ENCODE results near the gene MYO5B.

MYO5B gene

GRCh38 chr18:49994410-49994809 is 200.5 kb downstream of the MYO5B start:
- no peak overlapping the region for H3K4me3 ChIP-seq (ENCODE audit: low read depth, low read length)
- TF ChIP-seq, protein P1, sequence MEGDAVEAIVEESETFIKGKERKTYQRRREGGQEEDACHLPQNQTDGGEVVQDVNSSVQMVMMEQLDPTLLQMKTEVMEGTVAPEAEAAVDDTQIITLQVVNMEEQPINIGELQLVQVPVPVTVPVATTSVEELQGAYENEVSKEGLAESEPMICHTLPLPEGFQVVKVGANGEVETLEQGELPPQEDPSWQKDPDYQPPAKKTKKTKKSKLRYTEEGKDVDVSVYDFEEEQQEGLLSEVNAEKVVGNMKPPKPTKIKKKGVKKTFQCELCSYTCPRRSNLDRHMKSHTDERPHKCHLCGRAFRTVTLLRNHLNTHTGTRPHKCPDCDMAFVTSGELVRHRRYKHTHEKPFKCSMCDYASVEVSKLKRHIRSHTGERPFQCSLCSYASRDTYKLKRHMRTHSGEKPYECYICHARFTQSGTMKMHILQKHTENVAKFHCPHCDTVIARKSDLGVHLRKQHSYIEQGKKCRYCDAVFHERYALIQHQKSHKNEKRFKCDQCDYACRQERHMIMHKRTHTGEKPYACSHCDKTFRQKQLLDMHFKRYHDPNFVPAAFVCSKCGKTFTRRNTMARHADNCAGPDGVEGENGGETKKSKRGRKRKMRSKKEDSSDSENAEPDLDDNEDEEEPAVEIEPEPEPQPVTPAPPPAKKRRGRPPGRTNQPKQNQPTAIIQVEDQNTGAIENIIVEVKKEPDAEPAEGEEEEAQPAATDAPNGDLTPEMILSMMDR (IDR thresholded peaks at IDR 0.05; ENCODE audit: low read depth, low read length), result no peak
- no peaks in the 10 kb centered on the region for H3K27me3 ChIP-seq (ENCODE audit: insufficient read depth, low read depth, severe bottlenecking)

GRCh38 chr18:49993299-49993698 is 201.6 kb downstream of the MYO5B start:
- H3K27me3 ChIP-seq (ENCODE audit: insufficient read depth, low read depth, severe bottlenecking), result no peaks in the 10 kb centered on the region
- TF ChIP-seq, protein P1 (IDR thresholded peaks at IDR 0.05; ENCODE audit: low read depth, low read length), result no peak
- H3K4me3 ChIP-seq (ENCODE audit: low read depth, low read length), result no peak overlapping the region
- no peak overlapping the region for H3K27ac ChIP-seq
- H3K36me3 ChIP-seq, result no peaks in the 10 kb centered on the region
- H3K9me3 ChIP-seq (ENCODE audit: severe bottlenecking), result no peaks in the 10 kb centered on the region
- no peak for DNase-seq

More at GRCh38 chr18:49994410-49994809, 200.5 kb downstream of the MYO5B start:
- no peaks in the 10 kb centered on the region for H3K36me3 ChIP-seq
- H3K27ac ChIP-seq, result no peak overlapping the region
- no peak for DNase-seq
- no peaks in the 10 kb centered on the region for H3K9me3 ChIP-seq (ENCODE audit: severe bottlenecking)

GRCh38 chr18:49988733-49989132 is 206.2 kb downstream of the MYO5B start:
- DNase-seq, result no peak

DNA sequence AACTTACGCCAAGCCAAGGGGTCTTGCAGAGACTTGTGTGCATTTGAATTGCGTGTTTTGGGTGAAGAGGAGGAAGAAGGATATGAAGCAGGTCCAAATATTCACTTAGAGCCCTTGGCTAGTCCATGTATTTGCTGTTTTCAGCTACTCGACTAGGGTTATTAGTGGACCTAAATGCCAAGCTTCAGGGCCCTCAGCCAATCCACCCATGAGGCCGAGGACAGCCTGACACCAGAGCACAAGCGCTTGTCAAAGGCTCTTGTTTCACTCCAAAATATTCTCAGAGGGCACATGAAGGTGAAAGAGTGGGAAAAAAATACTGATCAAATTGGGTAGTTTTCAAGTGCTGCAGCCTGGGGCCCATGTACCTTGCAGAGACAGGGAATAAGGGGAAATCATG is 206.8 kb downstream of the MYO5B start:
- TF ChIP-seq, protein P1 (IDR thresholded peaks at IDR 0.05; ENCODE audit: low read depth, low read length), result no peak
- H3K27me3 ChIP-seq (ENCODE audit: insufficient read depth, low read depth, severe bottlenecking), result no peaks in the 10 kb centered on the region
- no peaks in the 10 kb centered on the region for H3K9me3 ChIP-seq (ENCODE audit: severe bottlenecking)
- H3K4me3 ChIP-seq (ENCODE audit: low read depth, low read length), result no peak overlapping the region
- H3K36me3 ChIP-seq, result no peaks in the 10 kb centered on the region
- DNase-seq, result no peak
- H3K27ac ChIP-seq, result no peak overlapping the region

More at GRCh38 chr18:49988733-49989132, 206.2 kb downstream of the MYO5B start:
- H3K4me3 ChIP-seq (ENCODE audit: low read depth, low read length), result no peak overlapping the region
- TF ChIP-seq, protein P1 (IDR thresholded peaks at IDR 0.05; ENCODE audit: low read depth, low read length), result no peak
- H3K27ac ChIP-seq, result no peak overlapping the region
- H3K27me3 ChIP-seq (ENCODE audit: insufficient read depth, low read depth, severe bottlenecking), result no peaks in the 10 kb centered on the region
- no peaks in the 10 kb centered on the region for H3K9me3 ChIP-seq (ENCODE audit: severe bottlenecking)
- H3K36me3 ChIP-seq, result no peaks in the 10 kb centered on the region

DNA sequence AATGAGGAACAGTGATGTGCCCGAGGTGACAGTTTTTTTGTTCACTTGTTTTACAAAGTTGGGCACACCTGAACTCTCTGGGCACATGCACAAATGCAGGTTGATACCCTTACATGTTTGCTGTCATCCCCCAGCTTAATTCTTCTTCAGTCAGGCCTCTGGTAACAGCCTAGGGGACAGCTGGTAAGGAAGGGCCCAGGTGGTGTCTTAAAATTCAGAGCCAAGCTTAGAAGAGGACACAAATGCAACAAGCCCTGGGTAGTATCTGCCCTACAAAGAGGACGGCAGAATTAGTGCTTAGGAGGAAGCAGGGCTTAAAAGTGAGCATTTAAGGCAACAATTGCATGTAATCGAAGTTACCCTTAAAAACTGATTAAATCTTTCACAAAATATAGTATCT is 209.7 kb downstream of the MYO5B start:
- no peaks in the 10 kb centered on the region for H3K36me3 ChIP-seq
- no peak overlapping the region for H3K27ac ChIP-seq
- H3K9me3 ChIP-seq (ENCODE audit: severe bottlenecking), result no peaks in the 10 kb centered on the region
- TF ChIP-seq, protein P1 (IDR thresholded peaks at IDR 0.05; ENCODE audit: low read depth, low read length), result no peak
- H3K27me3 ChIP-seq (ENCODE audit: insufficient read depth, low read depth, severe bottlenecking), result no peaks in the 10 kb centered on the region
- peak; percentile 39 for DNase-seq
- no peak overlapping the region for H3K4me3 ChIP-seq (ENCODE audit: low read depth, low read length)

- no peaks in the 10 kb centered on the region for H3K9me3 ChIP-seq (ENCODE audit: severe bottlenecking)
- H3K36me3 ChIP-seq, result no peaks in the 10 kb centered on the region
- no peak for DNase-seq
- H3K27ac ChIP-seq, result no peak overlapping the region
- H3K27me3 ChIP-seq (ENCODE audit: insufficient read depth, low read depth, severe bottlenecking), result no peaks in the 10 kb centered on the region
- TF ChIP-seq, protein P1 (IDR thresholded peaks at IDR 0.05; ENCODE audit: low read depth, low read length), result no peak
- no peak overlapping the region for H3K4me3 ChIP-seq (ENCODE audit: low read depth, low read length)
Observed at GRCh38 chr18:49980896-49981295, 214.1 kb downstream of the MYO5B start.
